NCI-H526 treated with DMSO at 0.1 percent for 48 hours (cell line): ENCODE data around the gene TCF19.
A peak's percentile ranks its signal among the peaks of the same experiment; 100 is the strongest.

Source experiments
- DNase-seq: peaks from one replicate; lab custom pipeline; 2025; lab: John Stamatoyannopoulos, UW

Gene TCF19

DNA sequence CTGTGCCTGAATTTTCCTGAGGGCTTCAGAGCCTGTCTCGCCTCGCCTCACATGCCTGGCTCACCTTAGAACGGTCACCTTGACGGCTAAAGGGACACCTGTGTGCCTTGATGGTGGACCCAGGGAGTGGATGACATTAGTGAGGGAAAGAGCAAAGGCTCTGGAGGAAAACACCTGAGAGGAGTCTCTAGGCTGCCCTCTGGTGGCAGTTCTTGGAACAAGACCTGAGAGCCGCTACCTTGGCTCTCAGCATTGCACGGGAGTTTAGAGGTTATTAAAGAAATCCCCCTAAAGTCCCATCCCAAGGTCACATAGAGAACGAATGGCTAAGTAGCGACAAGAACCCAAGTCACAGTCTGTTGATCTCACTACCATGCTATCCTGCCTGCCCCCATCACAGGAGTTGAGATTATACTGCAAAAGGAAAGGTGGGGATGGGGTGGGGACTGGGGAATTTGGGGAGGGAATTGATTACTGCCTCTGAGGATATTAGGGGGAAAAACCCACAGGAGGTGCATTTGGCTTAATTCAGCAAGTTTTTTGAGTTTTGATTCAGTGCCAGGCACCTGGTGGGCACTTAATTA lies 30.2 kb upstream of the TCF19 start:
- DNase-seq: no peak

DNA sequence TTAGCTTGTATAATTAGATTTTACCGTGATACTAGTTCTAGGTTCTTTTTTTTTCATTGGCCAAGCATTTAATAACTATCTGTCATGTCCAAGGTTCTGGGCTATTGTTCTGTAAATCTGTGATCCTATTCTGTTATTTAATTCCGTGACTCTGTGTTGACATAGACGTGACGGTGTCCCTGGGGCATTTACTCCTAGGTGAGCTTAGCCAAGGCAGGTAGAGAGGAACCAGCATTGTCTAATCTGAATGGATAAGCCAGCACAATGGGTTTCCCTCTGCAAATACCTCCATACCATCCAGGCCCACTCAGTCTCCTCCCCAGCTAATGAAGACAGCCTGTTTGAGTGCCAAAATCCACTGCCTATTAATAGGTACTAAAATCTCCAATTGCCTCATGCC lies 29.3 kb upstream of the TCF19 start:
- DNase-seq: no peak

DNA sequence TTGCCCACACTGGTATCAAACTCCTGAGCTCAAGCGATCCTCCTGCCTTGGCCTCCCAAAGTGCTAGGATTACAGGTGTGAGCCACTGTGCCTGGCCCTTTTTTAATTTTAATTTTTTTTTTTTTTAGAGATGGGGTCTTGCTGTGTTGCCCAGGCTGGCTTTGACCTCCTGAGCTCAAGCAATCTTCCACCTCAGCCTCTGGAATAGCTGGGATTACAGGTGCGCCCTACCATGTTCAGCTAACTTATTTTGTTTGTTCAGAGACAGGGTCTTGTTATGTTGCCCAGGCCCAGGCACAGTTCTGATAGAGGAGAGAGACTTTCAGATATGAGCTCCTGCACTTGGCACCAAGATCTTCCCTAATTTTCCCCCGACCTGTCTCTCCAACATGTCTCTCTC lies 27.6 kb upstream of the TCF19 start:
- no peak for DNase-seq

DNA sequence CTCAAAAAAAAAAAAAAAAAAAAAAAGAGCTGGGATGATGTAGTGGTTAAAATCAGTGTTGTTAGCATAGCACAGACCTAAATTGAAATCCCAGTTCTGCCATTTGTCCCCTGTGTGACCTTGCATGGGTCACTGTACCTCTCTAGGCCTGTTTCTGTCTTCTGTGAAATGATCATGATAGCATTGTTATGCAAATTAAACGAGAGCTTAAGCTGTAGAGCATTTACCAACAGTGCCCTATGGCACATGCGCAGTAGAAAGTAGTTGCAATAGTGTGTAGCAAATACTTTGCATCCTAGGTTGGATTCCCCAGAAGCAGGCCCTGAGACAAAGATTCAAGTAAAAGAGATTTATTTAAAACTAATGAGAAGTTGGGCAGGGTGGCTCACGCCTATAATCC lies 26.8 kb upstream of the TCF19 start:
- DNase-seq: no peak

DNA sequence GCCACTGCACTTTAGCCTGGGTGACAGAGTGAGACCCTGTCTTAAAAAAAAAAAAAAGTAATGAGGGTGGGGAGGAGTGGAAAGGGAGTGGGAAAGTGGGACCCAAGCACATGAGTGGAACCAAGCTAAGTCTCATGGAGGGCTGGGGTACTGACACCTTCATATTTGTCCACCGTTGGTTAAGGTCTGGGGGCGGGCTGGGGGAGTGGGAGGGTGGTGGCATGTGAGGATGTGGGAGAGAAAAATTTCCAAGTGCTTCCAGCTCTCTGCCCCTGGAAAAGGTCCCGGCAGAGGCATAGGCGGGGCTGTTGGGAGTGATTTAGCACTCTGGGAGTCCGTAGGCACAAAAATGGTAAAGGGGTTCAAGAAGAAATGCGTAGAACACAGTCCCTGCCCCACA lies 25.6 kb upstream of the TCF19 start:
- DNase-seq: no peak

DNA sequence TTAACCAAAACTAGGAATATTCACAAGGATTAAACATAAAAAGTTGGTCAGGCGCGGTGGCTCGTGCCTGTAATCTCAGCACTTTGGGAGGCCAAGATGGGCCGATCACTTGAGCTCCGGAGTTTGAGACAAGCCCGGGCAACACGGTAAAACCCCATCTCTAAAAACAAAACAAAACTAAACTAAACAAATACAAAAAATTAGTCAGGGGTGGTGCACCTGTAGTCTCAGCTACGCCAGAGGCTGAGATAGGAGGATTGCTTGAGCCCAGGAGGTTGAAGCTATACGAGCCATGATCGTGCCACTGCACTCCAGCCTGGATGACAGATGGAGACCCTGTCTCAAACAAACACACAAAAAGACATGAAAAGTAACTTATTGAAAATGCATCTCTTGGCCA lies 22.7 kb upstream of the TCF19 start:
- no peak for DNase-seq

DNA sequence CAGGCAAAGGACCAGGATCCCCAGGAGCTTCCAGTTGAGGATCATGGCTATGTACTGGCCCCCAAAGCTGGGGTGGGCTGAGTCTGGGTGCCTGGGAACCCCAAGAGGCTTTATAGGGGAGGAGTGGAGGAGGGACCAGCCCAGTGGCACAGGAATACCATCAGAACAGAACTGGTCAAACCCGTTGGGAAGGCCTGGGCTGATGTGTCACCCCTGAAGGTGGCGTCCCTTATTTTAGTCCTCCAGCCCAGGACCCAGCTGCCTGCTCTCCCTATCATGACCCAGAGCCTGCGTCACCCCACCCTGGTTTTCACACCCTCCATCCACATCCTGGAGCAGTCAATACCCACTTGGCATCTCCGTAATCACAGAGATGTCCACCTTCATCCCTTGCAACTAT lies 19.4 kb upstream of the TCF19 start, which contains the start of gene PSORS1C2:
Gene PSORS1C2, minus strand, starts transcription at position 85 of the 400 bp plus-strand sequence. Its CDS starts 40 bp downstream, at position 45.
- DNase-seq: no peak

DNA sequence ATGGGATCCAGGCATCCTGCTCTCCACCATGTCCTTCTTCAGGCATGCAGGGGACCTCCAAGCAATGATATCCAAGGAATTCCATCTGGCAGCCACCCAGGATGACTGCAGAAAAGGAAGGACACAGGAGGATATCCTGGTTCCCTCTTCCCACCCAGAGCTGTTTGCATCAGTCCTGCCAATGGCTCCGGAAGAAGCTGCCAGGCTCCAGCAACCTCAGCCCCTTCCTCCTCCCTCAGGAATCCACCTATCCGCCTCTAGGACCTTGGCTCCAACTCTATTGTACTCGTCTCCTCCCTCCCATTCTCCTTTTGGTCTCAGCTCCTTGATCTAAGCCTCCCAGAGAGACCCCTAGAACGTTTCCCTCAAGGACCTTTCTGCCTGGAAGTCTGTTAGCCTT lies 18.8 kb upstream of the TCF19 start:
- no peak for DNase-seq

DNA sequence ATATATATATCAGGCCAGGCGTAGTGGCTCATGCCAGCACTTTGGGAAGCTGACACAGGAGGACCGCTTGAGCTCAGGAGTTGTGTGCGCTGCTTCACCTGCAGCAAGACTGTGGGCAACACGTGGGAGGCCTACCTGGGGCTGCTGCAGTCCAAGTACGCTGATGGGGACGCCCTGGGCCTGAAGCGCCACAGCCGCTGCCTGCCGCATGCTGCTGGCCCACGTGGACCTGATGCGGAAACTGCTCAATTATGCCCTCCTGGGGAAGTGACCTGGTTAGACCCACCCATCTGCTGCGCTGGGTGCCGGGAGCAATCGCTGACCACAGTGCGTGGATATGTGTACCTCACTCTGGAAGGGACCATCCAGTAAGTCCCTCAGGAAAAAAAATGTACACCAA lies 17.7 kb upstream of the TCF19 start:
- DNase-seq: no peak

DNA sequence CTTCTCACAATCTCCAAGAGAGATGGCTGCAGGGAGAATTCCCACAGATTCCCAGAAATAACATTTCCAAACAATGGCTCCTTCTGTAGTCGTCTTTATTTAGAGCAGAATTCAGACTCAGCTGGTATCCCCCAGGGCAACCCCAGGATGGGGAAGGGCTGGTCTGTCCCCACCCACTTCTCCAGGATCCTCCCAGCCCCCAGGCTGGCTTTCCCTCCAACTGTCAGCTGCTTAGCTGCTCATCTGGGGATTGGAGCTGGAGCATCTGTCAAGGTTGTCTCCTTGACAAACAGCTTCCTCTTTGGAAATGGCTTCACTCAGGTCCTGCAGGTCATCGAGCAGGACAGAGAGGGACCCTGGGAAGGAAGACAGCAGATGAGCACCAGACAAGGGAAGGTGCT lies 16.0 kb upstream of the TCF19 start:
- no peak for DNase-seq

DNA sequence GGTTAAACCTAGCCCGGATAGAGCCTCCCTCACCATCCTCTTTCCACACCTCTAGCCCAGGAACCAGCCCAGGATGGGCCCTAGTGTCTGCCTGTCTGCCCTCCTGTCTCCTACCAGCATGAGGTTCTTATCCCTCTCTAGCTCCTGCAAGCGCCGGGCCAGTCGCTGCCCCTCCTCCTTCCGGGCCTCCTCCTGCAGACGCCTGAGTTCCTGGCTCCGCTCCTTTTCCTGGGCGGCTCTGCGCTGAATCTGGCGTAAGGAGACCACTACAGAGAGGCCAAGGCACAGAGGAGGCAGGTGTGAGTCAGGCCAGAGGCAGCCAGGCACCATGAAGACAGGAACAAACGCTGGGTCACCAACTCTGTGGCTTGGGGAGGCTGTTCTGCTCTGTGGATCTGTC lies 15.2 kb upstream of the TCF19 start:
- no peak for DNase-seq

DNA sequence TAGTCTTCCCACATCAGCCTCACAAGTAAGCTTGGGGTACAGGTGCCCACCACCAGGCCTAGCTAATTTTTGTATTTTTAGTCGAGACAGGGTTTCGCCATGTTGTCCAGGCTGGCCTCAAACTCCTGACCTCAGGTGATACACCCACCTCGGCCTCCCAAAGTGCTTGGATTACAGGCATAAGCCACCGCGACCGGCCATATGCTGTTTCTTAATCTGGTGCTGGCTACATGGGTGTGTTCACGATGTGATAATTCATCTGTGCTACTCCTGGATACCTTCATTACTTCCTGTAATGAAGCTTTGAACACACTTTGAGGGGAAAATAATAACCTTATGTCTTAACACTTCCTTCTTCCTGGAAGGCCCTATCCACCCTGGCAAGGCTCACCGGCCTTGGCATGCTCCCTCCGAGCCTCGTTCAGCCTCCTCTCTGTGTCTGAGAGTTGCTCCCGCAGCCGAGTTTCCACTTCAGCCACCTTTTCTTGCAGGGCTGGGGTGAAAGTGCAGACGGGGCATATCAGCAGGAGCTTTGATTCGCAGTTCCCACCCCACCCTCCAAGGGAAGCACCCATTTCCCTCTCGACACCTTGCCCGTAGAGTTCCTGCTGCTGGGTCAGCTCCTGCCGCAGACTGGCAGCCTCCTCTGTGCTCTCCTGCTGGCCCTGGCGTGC lies 14.0 kb upstream of the TCF19 start:
- no peak for DNase-seq

DNA sequence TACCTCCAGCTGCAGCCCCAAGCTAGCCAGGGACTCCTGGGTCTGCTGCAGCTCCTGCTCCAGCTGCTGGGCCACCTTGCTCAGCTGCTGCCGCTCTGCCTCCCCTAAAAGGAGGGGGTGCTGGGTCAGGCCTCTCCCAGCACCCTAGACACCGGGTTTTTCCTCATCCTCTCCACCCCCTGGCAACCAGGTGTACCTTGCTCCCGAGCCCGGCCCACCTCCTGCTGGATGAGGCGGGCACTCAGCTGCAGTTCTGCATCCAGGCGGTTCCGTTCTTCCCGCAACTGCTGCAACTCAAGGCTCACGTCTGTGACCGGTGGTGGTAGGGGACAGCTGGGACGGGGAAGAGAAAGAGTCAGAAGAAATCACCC lies 13.4 kb upstream of the TCF19 start:
- DNase-seq: no peak

DNA sequence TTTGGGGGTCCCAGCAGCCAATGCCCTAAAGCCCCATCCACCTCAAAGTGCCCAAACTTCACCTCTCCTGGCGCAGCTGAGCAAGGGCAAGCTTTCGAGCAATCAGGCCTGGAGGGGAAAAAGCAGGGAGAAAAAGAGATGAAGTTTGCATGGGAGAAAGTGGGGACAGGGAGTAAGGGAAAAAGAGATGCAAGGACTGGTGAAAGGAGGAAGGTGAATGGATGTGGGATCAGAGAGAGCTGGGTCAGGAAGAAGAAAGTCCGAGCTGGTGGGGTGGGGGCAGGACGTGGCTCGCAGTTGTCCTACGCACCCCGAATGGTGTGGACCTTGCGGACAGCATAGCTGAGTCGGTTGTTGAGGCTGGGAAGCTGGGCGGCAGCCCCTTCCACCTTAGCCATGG lies 13.0 kb upstream of the TCF19 start:
- no peak for DNase-seq

DNA sequence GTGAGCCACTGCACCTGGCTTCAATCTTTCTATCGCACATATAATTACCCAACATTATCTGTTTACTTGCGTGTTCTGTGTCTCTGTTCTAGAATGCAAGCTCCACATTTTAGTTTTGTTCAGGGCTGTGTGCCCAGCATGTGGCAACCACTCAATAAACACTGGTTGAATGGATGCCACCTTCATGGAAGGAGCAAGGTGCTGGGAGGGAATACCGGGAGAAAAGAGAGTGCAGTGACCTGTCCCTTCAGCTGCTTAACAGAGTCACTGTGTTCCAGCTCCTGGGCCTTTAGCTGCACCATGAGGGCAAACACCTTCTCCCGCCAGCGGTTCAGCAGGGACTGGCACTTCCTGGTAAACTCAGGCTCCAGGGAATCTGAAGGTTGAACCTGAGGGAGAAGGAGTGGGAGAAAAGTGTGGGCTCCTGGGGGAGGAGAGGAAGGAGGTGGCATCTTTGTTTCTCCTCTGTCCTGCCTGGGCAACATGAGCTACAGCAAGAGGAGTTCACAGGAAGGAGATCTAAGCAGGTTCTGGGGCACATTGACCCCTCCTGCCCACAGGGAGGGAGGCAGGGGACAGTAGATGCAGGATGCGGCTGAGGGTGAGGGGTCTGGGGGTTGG lies 8.5 kb upstream of the TCF19 start:
- no peak for DNase-seq

DNA sequence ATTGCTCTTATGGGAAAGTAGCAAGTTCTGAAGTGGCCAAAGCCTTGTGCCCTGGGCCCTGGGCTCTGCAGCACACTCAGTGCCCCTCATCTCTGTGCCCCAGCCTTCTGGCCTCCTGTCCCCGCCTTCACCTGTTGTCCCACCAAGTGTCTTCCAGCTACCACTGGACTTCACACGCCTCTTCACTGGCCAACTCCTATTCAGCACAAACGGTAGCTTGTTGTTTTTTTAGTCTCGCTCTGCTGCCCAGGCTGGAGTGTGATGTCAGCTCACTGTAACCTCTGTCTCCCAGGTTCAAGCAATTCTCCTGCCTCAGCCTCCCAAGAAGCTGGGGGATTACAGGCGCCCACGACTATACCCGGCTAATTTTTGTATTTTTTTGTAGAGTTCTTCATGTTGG lies 5.6 kb upstream of the TCF19 start:
- DNase-seq: no peak

DNA sequence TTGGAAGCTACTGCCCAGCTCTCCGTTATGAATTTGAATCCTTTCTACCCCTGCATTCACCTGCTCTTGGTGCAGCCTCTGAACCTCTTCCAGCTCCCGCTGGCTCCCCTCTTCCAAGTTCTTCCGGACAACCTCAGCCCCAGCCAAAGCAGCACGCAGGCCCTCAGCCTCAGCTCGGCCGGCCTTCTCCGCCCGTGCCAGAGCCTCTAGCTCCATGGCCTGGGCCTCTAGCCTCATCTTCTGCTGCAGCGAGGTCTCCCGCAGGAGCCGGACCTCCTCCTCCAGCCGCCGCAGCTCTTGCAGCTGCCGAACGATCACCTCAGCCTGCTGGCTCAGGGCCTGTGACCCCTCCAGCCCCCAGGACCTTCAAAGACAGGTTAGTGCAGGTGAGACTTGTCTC lies 4.0 kb upstream of the TCF19 start:
- DNase-seq: no peak

DNA sequence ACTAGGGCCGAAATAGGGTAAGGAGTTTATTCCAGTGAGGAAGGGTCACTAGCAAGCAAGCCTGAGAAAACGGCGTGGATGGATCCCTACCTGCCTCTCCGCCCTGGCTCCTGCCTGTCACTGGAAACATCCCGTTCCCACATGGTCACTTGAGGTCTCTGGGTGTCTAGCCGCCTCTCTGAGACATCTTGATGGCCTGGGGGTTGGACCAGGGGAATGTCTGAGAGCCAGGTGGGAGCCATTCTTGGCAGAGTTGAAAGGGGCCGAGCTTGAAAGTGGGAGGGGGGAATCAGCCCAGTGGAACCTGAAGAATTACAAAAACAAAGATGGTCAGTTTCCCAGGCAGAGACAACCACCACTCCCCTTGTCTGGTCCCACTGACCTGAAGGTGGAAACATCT lies 1.7 kb upstream of the TCF19 start:
- no peak for DNase-seq

DNA sequence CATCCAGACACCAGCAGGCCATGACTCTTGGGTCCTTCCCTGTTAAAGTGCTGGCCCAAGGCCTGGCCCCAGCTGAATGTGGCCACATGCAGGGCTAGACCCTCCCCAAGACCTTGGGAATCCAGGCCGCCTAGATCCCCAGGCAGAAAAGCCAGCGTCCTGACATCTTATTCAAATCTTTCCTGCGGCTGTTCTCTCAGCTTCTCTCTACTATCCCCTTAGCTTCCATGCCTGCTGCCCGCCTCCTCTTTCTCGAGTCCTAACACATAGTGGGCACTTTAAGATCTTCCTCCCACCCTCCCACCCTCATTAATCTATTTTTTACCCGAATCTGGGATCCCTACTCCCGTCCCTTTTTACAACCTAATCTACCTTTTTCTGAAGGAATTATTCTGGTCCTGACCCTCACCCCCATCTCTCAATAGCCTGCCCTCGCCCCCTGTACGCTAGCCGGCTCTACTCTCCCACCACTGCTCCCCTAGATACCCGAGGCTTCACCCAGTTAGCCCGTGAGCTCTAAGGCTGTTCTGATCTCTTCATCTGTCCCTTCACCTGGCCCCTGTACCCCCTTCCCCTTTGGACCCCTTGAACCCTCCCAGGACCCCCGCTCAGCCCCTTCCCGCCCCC lies 763 bp upstream of the TCF19 start, which contains the start of gene CCHCR1:
Gene CCHCR1, minus strand, starts transcription at position 290 of the 627 bp plus-strand sequence. Its CDS starts 202 bp downstream, at position 88.
- DNase-seq: no peak

DNA sequence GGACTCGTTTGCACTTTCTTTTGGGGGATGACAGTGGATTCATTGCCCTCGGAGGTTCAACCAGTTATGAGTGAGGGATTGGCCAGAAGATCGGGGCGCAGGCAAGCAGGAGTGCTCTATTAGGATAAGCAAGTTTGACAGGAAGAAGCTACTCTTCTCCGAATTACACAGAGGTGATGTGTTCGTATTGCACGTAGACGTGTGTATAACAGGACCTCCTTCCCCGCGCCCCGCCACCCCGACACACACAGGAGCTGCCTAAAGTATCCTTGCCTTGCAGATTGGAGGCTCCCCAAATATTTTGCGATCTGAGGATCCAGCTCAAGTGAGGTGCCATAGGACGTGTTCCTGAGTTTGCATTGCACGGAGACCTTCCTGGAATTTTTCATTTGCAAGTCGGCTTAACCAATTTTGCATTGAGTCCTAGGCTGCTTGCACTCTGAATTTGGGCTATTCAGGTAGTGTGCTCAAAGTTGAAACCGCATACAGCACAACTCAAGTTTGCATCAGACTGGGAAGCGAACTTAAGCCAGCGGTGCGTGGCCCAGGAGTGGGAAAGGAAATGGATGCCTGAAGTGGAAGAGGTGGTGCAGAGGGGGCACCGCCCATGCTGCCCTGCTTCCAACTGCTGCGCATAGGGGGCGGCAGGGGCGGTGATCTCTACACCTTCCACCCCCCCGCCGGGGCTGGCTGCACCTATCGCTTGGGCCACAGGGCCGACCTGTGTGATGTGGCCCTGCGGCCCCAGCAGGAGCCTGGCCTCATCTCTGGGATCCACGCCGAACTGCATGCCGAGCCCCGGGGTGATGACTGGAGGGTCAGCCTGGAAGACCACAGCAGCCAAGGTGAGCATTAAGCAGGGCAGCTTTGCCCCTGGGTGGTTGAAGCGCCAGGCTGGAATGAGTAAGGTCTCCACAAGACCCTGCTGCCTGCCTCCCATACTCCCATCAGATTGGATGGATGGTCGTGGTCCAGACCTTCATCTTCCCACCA lies 770 bp downstream of the TCF19 start:
- peak; percentile 34 for DNase-seq

DNA sequence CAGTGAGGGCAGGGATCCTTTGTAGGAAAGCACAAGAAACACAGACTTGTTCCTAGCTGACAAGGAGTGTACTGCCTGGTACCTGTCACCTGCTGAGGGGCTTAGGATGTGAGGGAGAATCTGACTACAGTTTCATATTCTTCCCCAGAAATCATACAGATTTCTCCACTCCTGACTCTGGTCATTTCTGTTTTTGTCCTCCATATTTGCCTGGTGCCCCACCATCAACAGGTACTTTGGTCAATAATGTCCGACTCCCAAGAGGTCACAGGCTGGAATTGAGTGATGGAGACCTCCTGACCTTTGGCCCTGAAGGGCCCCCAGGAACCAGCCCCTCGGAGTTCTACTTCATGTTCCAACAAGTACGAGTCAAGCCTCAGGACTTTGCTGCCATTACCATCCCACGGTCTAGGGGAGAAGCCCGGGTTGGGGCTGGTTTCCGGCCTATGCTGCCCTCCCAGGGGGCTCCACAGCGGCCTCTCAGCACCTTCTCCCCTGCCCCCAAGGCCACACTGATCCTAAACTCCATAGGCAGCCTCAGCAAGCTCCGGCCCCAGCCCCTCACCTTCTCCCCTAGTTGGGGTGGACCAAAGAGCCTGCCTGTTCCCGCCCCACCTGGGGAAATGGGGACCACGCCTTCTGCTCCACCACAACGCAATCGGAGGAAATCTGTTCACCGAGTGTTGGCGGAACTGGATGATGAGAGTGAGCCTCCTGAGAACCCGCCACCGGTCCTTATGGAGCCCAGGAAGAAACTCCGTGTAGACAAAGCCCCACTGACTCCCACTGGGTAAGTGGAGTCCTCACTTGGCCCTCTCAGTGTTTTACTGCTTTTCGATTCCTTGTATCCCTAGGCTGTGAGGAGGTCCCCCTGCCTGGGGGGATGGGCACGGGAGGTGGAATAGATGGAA lies 3.1 kb downstream of the TCF19 start:
- DNase-seq: no peak
